Left lung (tissue), 10 donors: ENCODE measurements around the gene M1AP. TPM values are rescaled to one million over a fixed set of nuclear protein-coding genes. Genes with fewer than 3 reads are reported as not detected.

Experiments
- ATAC-seq: fragments of 200-7000 bp; cut with Tn5 transposase; one replicate; pipeline ENCODE4 v1.9.1; 2020; ENCODE audit warnings: moderate library complexity
- DNase-seq, 4 donors: peaks; one replicate each; pipeline ENCODE4 v3.0.0-alpha.2; 2013 to 2020
- H3K27ac ChIP-seq, 2 donors: fragments of 200-600 bp; sonication (generic) in 1 of 2; one replicate each; pipeline versions ENCODE4 v1.5.0 to v1.8.0; 2020 to 2021
- H3K27me3 ChIP-seq, 2 donors: fragments of 200-600 bp; sonication (generic) in 1 of 2; one replicate each; pipeline versions ENCODE4 v1.5.0 to v1.8.0; 2020 to 2021
- H3K36me3 ChIP-seq, 2 donors: fragments of 200-600 bp; sonication (generic) in 1 of 2; one replicate each; pipeline versions ENCODE4 v1.5.0 to v1.8.0; 2020 to 2021
- H3K4me1 ChIP-seq, 2 donors: fragments of 200-600 bp; one replicate each; pipeline ENCODE4 v1.8.0; 2021
- H3K4me3 ChIP-seq, 2 donors: fragments of 200-600 bp; sonication (generic) in 1 of 2; one replicate each; pipeline versions ENCODE4 v1.5.0 to v1.8.0; 2020 to 2021; ENCODE audit warnings: mild to moderate bottlenecking in 1 of 2
- H3K9me3 ChIP-seq, 2 donors: fragments of 200-600 bp; sonication (generic) in 1 of 2; one replicate each; pipeline versions ENCODE4 v1.5.0 to v1.8.0; 2020 to 2021
- CTCF ChIP-seq, 2 donors: fragments of 200-600 bp; sonication (generic) in 1 of 2; IDR thresholded peaks; one replicate each; pipeline versions ENCODE4 v1.5.0 to v1.8.0; 2021; ENCODE audit warnings: antibody characterized with exemption in 2 of 2
- intact Hi-C, 2 donors: fragments of 100-400 bp; cut with DNase I; formaldehyde crosslinking; loops; one replicate each; pipeline versions ENCODE4 v1.11.2 to v1.14.2; 2022
- polyA plus RNA-seq, 6 donors: library from polyadenylated mRNA; unstranded; fragments of 120-200 nt; gene quantifications; one replicate each; pipeline ENCODE4 v1.2.1, GENCODE V29; 2013; ENCODE audit not compliant: insufficient read length in 6 of 6
- total RNA-seq, 2 donors: library from RNA; stranded (reverse); fragmentation: NEBNext Ultra II Directional; extraction: Animal tissue kit (Norgen Biotek cat#: 25700); gene quantifications; one replicate each; pipeline ENCODE4 v1.2.1, GENCODE V29; 2021
- donor health status: DM: no; HTN: yes; CAD: no.
- donor health status: DM: no; HTN: no; CAD: no.

The M1AP gene
- total and polyA plus RNA-seq, 8 donors = 0.14 to 1.1 (median 0.36) TPM

GRCh38 chr2:74693213-74693612, 45.1 kb upstream of the M1AP start:
- intact Hi-C loops = loop anchor here in 1 of 2 donors (5.0 kb wide), 1 partner anchor 184 kb away; no protein-coding TSS in a partner anchor
- ATAC-seq (no peak), DNase-seq (no peak)
- Histone ChIP-seq H3K27ac (no peak overlapping the region), H3K27me3 (no peaks in the 10 kb centered on the region), H3K36me3 (no peaks in the 10 kb centered on the region), H3K9me3 (no peaks in the 10 kb centered on the region), H3K4me3 (no peak overlapping the region), H3K4me1 (peaks cover 0 to 23% of the 10 kb centered on the region in 2 donors)
- no peak for TF ChIP-seq CTCF (IDR thresholded peaks at IDR 0.05)

GRCh38 chr2:74691929-74692328, 43.8 kb upstream of the M1AP start:
- ATAC-seq (no peak), DNase-seq (no peak)
- Histone ChIP-seq H3K27me3 (no peaks in the 10 kb centered on the region), H3K27ac (no peak overlapping the region), H3K4me3 (no peak overlapping the region), H3K4me1 (peaks cover 0 to 23% of the 10 kb centered on the region in 2 donors), H3K9me3 (no peaks in the 10 kb centered on the region), H3K36me3 (no peaks in the 10 kb centered on the region)
- TF ChIP-seq CTCF (IDR thresholded peaks at IDR 0.05) = no peak
- intact Hi-C loops = loop anchor here in 1 of 2 donors (5.0 kb wide), 1 partner anchor 185 kb away; no protein-coding TSS in a partner anchor

DNA sequence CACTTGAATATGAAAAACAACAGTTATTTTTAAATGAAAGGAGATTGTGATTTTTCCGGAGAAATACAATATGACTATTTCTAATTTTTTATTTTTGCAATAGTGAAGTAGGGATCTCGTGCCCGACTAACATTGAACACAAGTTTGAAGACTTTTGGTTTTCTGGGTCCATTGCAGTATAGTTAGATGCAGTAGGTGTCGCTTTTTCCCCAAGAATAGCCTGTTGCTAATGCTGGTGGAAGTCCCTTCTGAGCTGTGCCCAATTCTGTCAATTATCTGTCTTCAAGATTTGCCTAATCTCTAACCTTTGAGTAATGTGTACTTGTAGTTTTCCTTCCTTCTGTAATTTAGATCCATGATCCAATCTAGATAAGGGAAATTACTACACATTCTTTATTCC, 42.4 kb upstream of the M1AP start:
- H3K4me3 ChIP-seq = no peak overlapping the region
- intact Hi-C loops = loop anchor here in 1 of 2 donors (5.0 kb wide), 1 partner anchor 187 kb away; no protein-coding TSS in a partner anchor
- ATAC-seq = peak; percentile 96

DNA sequence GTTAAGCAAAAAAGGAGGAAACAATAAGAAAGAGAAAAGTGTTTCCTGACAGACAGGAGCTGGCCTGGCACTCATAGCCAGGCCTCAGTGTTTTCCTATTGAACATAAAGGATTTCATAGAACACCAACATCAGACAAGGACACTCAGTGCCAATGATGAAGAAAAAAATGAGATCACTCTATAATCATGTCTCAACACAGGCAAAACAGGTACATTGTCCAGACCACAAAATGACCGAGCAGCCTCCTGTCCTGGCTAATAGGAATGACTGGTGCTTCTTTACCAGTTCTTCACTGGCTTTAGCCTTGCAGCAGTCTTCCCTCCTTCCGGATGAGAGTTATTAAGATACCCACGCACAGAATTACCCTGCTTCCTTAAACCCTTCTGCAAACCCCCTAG, 41.5 kb upstream of the M1AP start:
- TF ChIP-seq CTCF (IDR thresholded peaks at IDR 0.05) = no peak
- DNase-seq = no peak
- intact Hi-C loops = loop anchor here in 1 of 2 donors (5.0 kb wide), 1 partner anchor 188 kb away; no protein-coding TSS in a partner anchor
- no peak for ATAC-seq
- no peak overlapping the region for H3K27ac ChIP-seq
- H3K36me3 ChIP-seq = no peaks in the 10 kb centered on the region
- H3K27me3 ChIP-seq = no peaks in the 10 kb centered on the region
- no peak overlapping the region for H3K4me3 ChIP-seq
- peaks cover 0 to 22% of the 10 kb centered on the region in 2 donors for H3K4me1 ChIP-seq
- H3K9me3 ChIP-seq = no peaks in the 10 kb centered on the region

More for the DNA sequence above, 42.4 kb upstream of the M1AP start:
- TF ChIP-seq CTCF (IDR thresholded peaks at IDR 0.05) = peak; percentile 59 to 66
- no peaks in the 10 kb centered on the region for H3K9me3 ChIP-seq
- no peaks in the 10 kb centered on the region for H3K27me3 ChIP-seq
- DNase-seq = peak in 2 of 4 donors; percentile 29 to 61
- H3K27ac ChIP-seq = no peak overlapping the region
- peaks cover 0 to 23% of the 10 kb centered on the region in 2 donors for H3K4me1 ChIP-seq
- no peaks in the 10 kb centered on the region for H3K36me3 ChIP-seq

DNA sequence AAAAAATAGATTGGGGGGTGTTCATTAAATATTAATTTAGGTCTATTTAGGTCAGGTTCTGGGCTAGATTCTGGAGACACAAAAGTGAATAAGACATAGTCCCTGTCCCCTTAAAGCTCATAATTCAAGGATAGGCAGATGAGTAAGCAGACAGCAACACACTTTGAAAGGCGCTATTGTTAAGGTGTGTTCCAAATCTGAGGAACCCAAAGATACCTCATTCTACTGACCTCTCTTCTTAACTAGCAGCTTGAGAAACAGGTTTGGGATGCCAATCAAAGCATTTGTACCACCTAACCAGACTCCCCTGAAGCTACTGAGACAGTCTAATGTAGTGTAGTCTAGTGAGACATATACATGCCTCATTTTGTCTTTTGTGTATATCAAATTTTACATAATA, 40.8 kb upstream of the M1AP start:
- intact Hi-C loops = no loop called here
- no peak for TF ChIP-seq CTCF (IDR thresholded peaks at IDR 0.05)
- H3K9me3 ChIP-seq = no peaks in the 10 kb centered on the region
- peaks cover 0 to 14% of the 10 kb centered on the region in 2 donors for H3K4me1 ChIP-seq
- H3K4me3 ChIP-seq = no peak overlapping the region
- no peaks in the 10 kb centered on the region for H3K27me3 ChIP-seq
- H3K27ac ChIP-seq = no peak overlapping the region
- ATAC-seq (no peak), DNase-seq (no peak)
- no peaks in the 10 kb centered on the region for H3K36me3 ChIP-seq
